Gastroesophageal sphincter (tissue), 3 donors: Measurements from ENCODE around the gene NSD2.

ENCODE experiments used
- POLR2AphosphoS5 ChIP-seq: sonication (generic); formaldehyde crosslinking; IDR thresholded peaks from one replicate; pipeline ENCODE4 v1.6.1; 2017; ENCODE audit warnings: antibody characterized with exemption
- TF ChIP-seq, protein P1 (sequence below), 4 experiments: fragments of 200-600 bp in 2 of 4; fragments of 450-650 bp in 2 of 4; sonication (generic) in 1 of 4; IDR thresholded peaks; one replicate each; pipeline ENCODE4 v1.5.1; 2017 to 2019; ENCODE audit warnings: antibody characterized with exemption in 4 of 4, mild to moderate bottlenecking in 2 of 4, moderate library complexity in 2 of 4

DNA sequence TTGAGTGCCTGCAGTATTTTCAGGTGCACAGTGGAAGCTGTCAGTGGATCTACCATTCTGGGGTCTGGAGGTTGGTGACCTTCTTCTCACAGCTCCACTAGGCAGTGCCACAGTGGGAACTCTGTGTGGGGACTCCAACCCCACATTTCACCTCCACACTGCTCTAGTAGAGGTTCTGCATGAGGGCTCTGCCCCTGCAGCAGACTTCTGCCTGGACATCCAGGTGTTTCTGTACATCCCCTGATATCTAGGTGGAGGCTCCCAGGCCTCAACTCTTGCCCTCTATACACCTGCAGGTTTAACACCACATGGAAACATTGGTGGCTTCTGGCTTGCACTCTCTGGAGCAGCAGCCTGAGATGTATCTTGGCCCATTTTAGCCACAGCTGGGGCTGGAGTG, 154.6 kb downstream of the NSD2 start:
- no peak for TF ChIP-seq POLR2AphosphoS5
- TF ChIP-seq, protein P1, sequence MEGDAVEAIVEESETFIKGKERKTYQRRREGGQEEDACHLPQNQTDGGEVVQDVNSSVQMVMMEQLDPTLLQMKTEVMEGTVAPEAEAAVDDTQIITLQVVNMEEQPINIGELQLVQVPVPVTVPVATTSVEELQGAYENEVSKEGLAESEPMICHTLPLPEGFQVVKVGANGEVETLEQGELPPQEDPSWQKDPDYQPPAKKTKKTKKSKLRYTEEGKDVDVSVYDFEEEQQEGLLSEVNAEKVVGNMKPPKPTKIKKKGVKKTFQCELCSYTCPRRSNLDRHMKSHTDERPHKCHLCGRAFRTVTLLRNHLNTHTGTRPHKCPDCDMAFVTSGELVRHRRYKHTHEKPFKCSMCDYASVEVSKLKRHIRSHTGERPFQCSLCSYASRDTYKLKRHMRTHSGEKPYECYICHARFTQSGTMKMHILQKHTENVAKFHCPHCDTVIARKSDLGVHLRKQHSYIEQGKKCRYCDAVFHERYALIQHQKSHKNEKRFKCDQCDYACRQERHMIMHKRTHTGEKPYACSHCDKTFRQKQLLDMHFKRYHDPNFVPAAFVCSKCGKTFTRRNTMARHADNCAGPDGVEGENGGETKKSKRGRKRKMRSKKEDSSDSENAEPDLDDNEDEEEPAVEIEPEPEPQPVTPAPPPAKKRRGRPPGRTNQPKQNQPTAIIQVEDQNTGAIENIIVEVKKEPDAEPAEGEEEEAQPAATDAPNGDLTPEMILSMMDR (IDR thresholded peaks at IDR 0.05), result no peak
